ENCODE measurements around the gene GNAI3. TPM values are rescaled to one million over a fixed set of nuclear protein-coding genes. Genes with fewer than 3 reads are reported as not detected.

Gene GNAI3
- total RNA-seq, 2 experiments from 2014 or later, result 9.4 to 9.6 TPM

DNA sequence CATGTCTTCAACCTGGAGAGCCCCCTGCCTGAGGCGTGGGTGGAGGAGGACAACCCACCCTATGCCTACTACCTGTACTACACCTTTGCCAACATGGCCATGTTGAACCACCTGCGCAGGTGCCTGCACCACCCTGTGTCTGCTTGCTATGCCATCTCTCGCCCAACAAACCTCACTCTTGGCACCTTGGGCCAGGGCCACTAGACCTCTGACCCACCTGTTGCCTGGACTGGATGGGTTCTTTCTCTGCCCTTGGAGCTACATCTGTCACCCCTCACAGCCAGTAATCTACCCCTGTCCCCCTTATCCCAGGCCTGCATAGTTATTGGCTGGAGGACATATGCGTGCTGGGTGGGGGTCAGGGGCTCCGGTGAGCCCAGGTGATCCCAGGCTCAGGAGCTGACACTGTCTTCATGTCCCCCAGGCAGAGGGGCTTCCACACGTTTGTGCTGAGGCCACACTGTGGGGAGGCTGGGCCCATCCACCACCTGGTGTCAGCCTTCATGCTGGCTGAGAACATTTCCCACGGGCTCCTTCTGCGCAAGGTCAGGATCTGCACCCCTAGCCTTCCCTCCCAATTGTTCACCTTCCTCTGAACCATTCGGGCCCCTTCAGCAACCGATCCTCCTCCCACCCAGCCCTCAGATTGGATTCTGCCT is 81.1 kb downstream of the GNAI3 start:
- DNase-seq, result no peak

GRCh38 chr1:109630081-109630897 is 81.9 kb downstream of the GNAI3 start:
- H3K27ac Mint-ChIP-seq, result no peak overlapping the region
- ChIA-PET POLR2A (interaction anchor here (0.8 to 4.1 kb wide), 6 partner anchors 10 to 89 kb away, joined by 3 to 22 read pairs (median 4); partner anchors contain the start of gene GNAI3), CTCF (interaction anchor here (0.7 to 6.8 kb wide), 14 partner anchors 8 to 354 kb away, joined by 3 to 60 read pairs (median 4); partner anchors contain the start of genes AHCYL1, AMPD2, GNAI3 and GNAT2)
- H3K27me3 Mint-ChIP-seq, result no peaks in the 10 kb centered on the region
- peaks cover 44% of the 10 kb centered on the region for H3K36me3 Mint-ChIP-seq (ENCODE audit: low read depth)
- no peak for DNase-seq
- no peak overlapping the region for H3K4me3 Mint-ChIP-seq
- H3K4me1 Mint-ChIP-seq, result peaks cover 17% of the 10 kb centered on the region
- H3K9me3 Mint-ChIP-seq, result no peaks in the 10 kb centered on the region

More for the DNA sequence above, 81.1 kb downstream of the GNAI3 start:
- Mint-ChIP-seq H3K36me3 (ENCODE audit: low read depth) (peaks cover 44% of the 10 kb centered on the region), H3K27me3 (no peaks in the 10 kb centered on the region), H3K4me1 (peaks cover 15% of the 10 kb centered on the region), H3K9me3 (no peaks in the 10 kb centered on the region), H3K27ac (no peak overlapping the region), H3K4me3 (no peak overlapping the region)
- CTCF ChIA-PET, result interaction anchor here (1.0 to 6.8 kb wide), 9 partner anchors 11 to 355 kb away, joined by 3 to 60 read pairs (median 4); partner anchors contain the start of genes AHCYL1 and GNAI3
- POLR2A ChIA-PET, result interaction anchor here (1.0 to 4.1 kb wide), 4 partner anchors 9 to 85 kb away, joined by 3 to 22 read pairs (median 8); partner anchors contain the start of gene GNAI3

DNA sequence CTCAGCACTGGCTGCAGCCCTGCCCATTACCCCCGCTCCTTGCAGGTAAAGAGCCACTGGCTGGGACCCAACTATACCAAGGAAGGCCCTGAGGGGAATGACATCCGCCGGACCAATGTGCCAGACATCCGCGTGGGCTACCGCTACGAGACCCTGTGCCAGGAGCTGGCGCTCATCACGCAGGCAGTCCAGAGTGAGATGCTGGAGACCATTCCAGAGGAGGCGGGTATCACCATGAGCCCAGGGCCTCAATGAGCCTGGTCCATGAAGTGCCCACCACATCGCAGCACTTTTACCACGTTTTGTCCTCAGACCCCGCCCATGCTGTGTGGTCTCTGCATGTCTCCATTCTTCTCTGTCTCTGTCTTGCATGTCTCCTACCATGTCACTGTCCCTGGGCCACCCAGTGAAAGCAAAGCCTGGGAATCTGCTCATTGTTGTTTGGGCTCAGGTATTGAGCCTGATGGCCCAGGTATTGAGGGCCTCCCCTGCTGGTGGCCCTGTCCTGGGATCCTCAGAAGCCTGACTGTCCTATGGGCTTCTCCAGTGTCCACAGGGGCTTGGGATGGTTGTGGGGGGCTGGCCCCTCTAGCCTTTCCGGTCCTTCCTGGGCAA is 82.6 kb downstream of the GNAI3 start:
- ChIA-PET POLR2A (interaction anchor here (0.8 to 4.1 kb wide), 4 partner anchors 14 to 89 kb away, joined by 3 to 22 read pairs (median 10); partner anchors contain the start of gene GNAI3), CTCF (interaction anchor here (0.7 to 6.8 kb wide), 12 partner anchors 8 to 354 kb away, joined by 3 to 60 read pairs (median 4); partner anchors contain the start of genes AHCYL1, AMPD2, GNAI3 and GNAT2)
- Mint-ChIP-seq H3K9me3 (no peaks in the 10 kb centered on the region), H3K27ac (no peak overlapping the region), H3K4me3 (no peak overlapping the region), H3K27me3 (no peaks in the 10 kb centered on the region), H3K36me3 (ENCODE audit: low read depth) (peaks cover 41% of the 10 kb centered on the region), H3K4me1 (peaks cover 16% of the 10 kb centered on the region)
- no peak for DNase-seq

- CTCF ChIA-PET, result interaction anchor here (1.0 to 6.8 kb wide), 7 partner anchors 9 to 353 kb away, joined by 3 to 60 read pairs (median 8); partner anchors contain the start of genes AHCYL1, AMPD2 and GNAT2
- no peak for DNase-seq
- no peaks in the 10 kb centered on the region for H3K27me3 Mint-ChIP-seq
- no peaks in the 10 kb centered on the region for H3K9me3 Mint-ChIP-seq
- POLR2A ChIA-PET, result interaction anchor here (1.5 to 4.1 kb wide), 3 partner anchors 15 to 85 kb away, joined by 5 to 22 read pairs (median 14); partner anchors contain the start of gene GNAI3
- H3K27ac Mint-ChIP-seq, result no peak overlapping the region
- H3K36me3 Mint-ChIP-seq (ENCODE audit: low read depth), result peaks cover 36% of the 10 kb centered on the region
- peaks cover 17% of the 10 kb centered on the region for H3K4me1 Mint-ChIP-seq
- no peak overlapping the region for H3K4me3 Mint-ChIP-seq
Observed at GRCh38 chr1:109631513-109632505, 83.4 kb downstream of the GNAI3 start.

GRCh38 chr1:109632671-109633346 is 84.4 kb downstream of the GNAI3 start:
- DNase-seq, result no peak
- H3K36me3 Mint-ChIP-seq (ENCODE audit: low read depth), result peaks cover 27% of the 10 kb centered on the region
- H3K9me3 Mint-ChIP-seq, result no peaks in the 10 kb centered on the region
- no peaks in the 10 kb centered on the region for H3K27me3 Mint-ChIP-seq
- no peak overlapping the region for H3K4me3 Mint-ChIP-seq
- H3K4me1 Mint-ChIP-seq, result peaks cover 17% of the 10 kb centered on the region
- ChIA-PET POLR2A (interaction anchor here (0.8 to 4.9 kb wide), 4 partner anchors 11 to 352 kb away, joined by 3 to 29 read pairs (median 12); partner anchors contain the start of genes AHCYL1 and GNAI3), CTCF (interaction anchor here (0.8 to 6.8 kb wide), 7 partner anchors 8 to 352 kb away, joined by 3 to 60 read pairs (median 3); partner anchors contain the start of genes AHCYL1 and GNAI3)
- H3K27ac Mint-ChIP-seq, result no peak overlapping the region

DNA sequence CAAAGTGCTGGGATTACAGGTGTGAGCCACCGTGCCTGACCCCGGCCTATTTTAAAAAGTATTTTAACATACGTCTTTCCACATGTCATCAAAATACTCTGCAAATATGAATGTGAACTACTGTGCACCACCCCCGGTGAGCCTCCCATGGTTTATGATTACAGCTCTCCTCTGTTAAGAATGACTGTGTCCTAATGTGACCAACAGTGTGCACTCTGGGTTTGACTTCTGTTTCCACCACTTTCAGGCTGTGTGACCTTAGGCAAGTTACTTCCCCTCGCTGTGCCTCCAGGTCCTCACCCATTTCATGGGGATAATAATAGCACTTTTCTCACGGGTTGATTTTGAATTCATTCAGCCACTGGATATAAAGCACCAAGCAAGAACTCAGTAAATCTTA is 85.9 kb downstream of the GNAI3 start:
- H3K36me3 Mint-ChIP-seq (ENCODE audit: low read depth), result peaks cover 19% of the 10 kb centered on the region
- POLR2A ChIA-PET, result interaction anchor here (2.1 to 4.9 kb wide), 2 partner anchors 14 to 86 kb away, joined by 8 to 29 read pairs; partner anchors contain the start of genes AMPD2, GNAI3 and GNAT2
- DNase-seq, result no peak
- no peaks in the 10 kb centered on the region for H3K27me3 Mint-ChIP-seq
- CTCF ChIA-PET, result interaction anchor here (1.0 to 6.8 kb wide), 4 partner anchors 12 to 88 kb away, joined by 3 to 60 read pairs (median 6); partner anchors contain the start of gene GNAI3
- H3K9me3 Mint-ChIP-seq, result no peaks in the 10 kb centered on the region
- H3K27ac Mint-ChIP-seq, result no peak overlapping the region
- peaks cover 17% of the 10 kb centered on the region for H3K4me1 Mint-ChIP-seq
- H3K4me3 Mint-ChIP-seq, result no peak overlapping the region

DNA sequence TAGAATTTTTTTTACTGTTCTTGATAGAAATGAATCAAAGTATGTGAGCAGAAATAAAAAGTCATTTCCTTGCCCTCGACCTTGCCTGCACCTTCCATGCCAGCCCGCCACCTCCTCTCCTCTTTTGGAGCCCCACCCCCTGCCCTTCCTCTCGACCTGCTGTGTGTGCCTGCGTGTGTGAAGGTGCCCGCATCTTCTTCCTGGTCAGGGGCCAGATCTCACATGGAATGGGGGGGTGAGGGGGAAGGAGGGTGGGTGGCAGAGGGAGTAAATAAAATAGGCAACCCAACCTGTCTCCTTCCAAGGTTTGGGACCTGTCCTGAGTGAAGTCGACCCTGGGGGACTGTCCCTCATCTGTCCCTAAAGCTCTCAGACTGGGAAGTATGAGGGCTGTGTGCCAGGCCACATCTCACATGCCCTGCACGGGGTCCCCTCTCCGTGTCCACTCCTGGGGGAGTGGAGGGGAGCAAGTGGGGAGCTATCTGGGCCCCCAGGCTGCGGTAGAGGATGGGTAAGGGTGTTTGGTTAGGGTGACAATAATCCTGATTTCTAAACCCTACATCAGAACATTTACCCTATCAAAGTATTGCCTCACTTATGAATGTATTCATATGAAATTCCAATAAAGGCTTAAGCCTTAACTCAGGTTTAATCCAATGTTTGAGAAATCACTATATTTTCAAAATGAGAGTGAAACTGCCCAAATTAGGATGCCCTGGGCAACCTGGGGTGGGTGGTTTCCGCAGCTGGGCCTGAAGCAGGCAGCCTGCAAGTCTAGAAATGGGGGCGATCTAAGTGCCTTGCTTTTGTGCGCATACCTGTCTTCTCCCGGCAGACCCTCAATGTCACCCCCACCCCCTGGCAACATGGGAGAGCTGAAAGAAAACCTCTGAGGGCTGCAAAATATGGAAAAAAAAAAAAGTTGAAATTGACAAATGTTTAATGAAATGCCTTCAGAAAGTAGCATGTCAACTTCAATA is 86.6 kb downstream of the GNAI3 start:
- H3K36me3 Mint-ChIP-seq (ENCODE audit: low read depth), result peaks cover 11% of the 10 kb centered on the region
- H3K27ac Mint-ChIP-seq, result no peak overlapping the region
- H3K9me3 Mint-ChIP-seq, result no peaks in the 10 kb centered on the region
- peaks cover 18% of the 10 kb centered on the region for H3K4me1 Mint-ChIP-seq
- POLR2A ChIA-PET, result interaction anchor here (1.2 to 4.9 kb wide), 3 partner anchors 15 to 89 kb away, joined by 4 to 29 read pairs (median 8); partner anchors contain the start of genes AMPD2, GNAI3 and GNAT2
- CTCF ChIA-PET, result interaction anchor here (1.0 to 7.3 kb wide), 7 partner anchors 13 to 349 kb away, joined by 3 to 149 read pairs (median 60); partner anchors contain the start of genes AHCYL1 and GNAI3
- H3K4me3 Mint-ChIP-seq, result no peak overlapping the region
- peaks cover 1% of the 10 kb centered on the region for H3K27me3 Mint-ChIP-seq
- peak; percentile 35 for DNase-seq

- ChIA-PET POLR2A (interaction anchor here (1.2 to 4.9 kb wide), 2 partner anchors 87 to 89 kb away, joined by 4 to 29 read pairs; partner anchors contain the start of gene GNAI3), CTCF (interaction anchor here (3.6 to 7.3 kb wide), 4 partner anchors 87 to 348 kb away, joined by 10 to 149 read pairs (median 108); partner anchors contain the start of genes AHCYL1 and GNAI3)
- Mint-ChIP-seq H3K27me3 (peaks cover 3% of the 10 kb centered on the region), H3K4me1 (peaks cover 21% of the 10 kb centered on the region), H3K27ac (no peak overlapping the region), H3K9me3 (no peaks in the 10 kb centered on the region), H3K4me3 (no peak overlapping the region), H3K36me3 (ENCODE audit: low read depth) (peaks cover 9% of the 10 kb centered on the region)
- DNase-seq, result no peak
Observed at GRCh38 chr1:109635862-109636200, 87.4 kb downstream of the GNAI3 start.

- Mint-ChIP-seq H3K9me3 (no peaks in the 10 kb centered on the region), H3K36me3 (ENCODE audit: low read depth) (peaks cover 6% of the 10 kb centered on the region), H3K4me1 (peaks cover 21% of the 10 kb centered on the region), H3K4me3 (no peak overlapping the region), H3K27ac (no peak overlapping the region), H3K27me3 (peaks cover 3% of the 10 kb centered on the region)
- no peak for DNase-seq
- ChIA-PET CTCF (interaction anchor here (1.2 to 7.3 kb wide), 6 partner anchors 13 to 348 kb away, joined by 3 to 149 read pairs (median 56); partner anchors contain the start of genes AHCYL1 and GNAI3), POLR2A (interaction anchor here (1.2 to 4.9 kb wide), 3 partner anchors 88 to 348 kb away, joined by 4 to 29 read pairs (median 7); partner anchors contain the start of genes AHCYL1 and GNAI3)
Observed at GRCh38 chr1:109636201-109636952, 88.0 kb downstream of the GNAI3 start.

Measured in activated CD4-positive, alpha-beta memory T cell treated with anti-CD3 and anti-CD28 coated beads, Interleukin-2, amount 10 ng/mL, durations not matched to agents 7 days and 5 days (primary cell).